DMS153 treated with DMSO at 0.1 percent for 48 hours (cell line): ENCODE measurements around the gene KY.

ENCODE experiments used
- DNase-seq: peaks from one replicate; lab custom pipeline; 2025; ENCODE audit not compliant: unreplicated experiment; lab: John Stamatoyannopoulos, UW

KY gene

GRCh38 chr3:134622806-134623365 lies 27.9 kb downstream of the KY start:
- DNase-seq: no peak

GRCh38 chr3:134621854-134622253 lies 29.0 kb downstream of the KY start:
- no peak for DNase-seq

- DNase-seq: no peak
Observed at GRCh38 chr3:134620476-134621115, 30.2 kb downstream of the KY start.

GRCh38 chr3:134619884-134620445 lies 30.9 kb downstream of the KY start:
- no peak for DNase-seq

DNA sequence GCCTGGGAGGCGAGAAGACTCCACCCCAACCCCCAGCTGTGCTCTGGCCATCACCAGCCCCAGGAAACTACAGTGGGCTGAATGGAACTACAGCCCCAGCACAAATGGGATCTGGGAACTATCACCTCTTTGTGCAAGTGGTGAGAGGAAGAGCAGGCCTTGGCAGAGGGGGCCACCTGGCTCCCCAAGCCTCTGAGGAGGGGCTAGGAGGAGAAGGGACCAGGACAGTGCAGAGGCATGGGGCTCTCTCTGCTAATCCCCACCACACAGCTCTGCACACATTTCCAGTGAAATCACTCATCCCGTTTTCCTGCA lies 31.6 kb downstream of the KY start:
- DNase-seq: no peak

- DNase-seq: no peak
Observed at GRCh38 chr3:134618478-134619300, 32.1 kb downstream of the KY start.

GRCh38 chr3:134617608-134618477 lies 33.0 kb downstream of the KY start:
- DNase-seq: no peak

GRCh38 chr3:134615743-134616142 lies 35.1 kb downstream of the KY start:
- DNase-seq: no peak

- DNase-seq: no peak
Observed at GRCh38 chr3:134614955-134615354, 35.9 kb downstream of the KY start.

DNA sequence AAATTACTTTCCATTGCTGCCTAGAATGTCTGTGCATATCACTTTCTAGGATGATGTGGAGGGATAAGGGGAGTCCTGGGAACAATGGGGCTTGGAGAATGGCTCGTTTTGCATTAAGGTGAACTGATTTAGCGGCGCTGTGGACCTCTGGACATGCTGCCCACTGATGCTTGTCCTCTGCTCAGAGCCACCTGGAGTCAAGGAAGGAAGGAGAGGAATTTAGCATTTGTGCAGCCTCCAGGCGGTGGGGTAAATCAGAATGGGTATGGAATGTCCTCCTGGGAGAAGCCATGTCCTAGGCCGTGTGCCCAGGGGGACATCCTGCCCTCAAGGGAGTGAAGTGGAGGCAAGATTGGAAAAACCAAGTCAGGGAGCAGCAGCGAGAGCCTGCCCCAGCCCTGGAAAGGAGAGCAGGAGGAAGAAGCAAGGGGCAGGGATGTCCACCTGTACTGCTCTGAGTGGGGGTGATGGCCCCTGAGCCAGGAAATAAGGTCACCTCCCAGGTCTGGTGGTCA lies 37.8 kb downstream of the KY start:
- no peak for DNase-seq

DNA sequence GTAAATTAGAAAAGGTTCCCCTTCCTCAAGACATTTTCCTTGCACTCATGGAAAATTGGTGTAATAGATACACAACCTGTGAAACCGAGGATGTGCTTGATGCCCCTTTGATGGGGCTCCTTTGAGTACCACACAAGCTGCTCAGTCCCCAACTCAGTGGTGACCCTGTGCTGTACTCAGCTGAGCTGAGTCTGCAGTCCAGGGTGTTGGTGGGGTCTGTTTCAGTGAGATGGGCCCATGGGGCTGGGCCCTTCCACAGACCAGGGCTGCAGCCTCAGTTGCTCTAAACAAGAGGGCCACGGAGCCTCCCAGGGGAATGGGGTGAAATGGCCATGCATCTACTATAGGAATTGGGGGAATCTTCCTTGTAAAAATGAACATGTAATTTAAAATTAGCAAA lies 39.3 kb downstream of the KY start:
- DNase-seq: no peak

- no peak for DNase-seq
Observed at GRCh38 chr3:134610432-134611385, 40.1 kb downstream of the KY start.

GRCh38 chr3:134609821-134610431 lies 40.9 kb downstream of the KY start:
- no peak for DNase-seq

DNA sequence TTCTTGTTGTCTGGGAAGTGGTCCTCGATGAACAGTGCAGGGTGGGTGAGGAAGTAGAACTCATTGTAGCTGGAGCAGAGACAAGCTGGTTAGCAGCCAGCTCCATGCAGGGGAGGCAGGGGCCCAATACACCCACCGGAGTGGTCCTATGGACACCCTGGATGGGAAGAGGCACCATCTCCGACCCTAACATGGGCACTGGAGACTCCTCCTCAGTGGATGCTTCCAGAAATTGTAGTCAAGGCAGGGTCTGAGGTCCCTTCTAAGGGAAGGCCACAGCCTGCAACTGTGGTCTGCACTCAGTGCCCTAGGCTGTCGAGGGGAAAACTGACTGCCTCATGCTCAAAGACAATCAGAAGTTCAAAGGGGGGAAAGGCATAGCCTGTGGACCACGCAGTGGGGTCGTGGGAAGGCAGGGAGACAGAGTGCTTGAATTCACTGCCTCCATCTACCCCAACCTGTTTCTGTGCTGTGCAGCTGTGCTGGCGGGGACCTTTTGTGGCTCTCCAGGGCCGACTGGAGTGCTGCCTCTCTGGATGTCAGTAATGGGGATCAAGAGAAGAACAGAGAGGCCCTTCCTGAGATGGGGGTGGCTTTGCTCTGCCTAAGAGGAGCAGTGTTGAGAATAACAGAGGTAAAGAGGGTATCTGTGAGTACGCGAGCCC lies 41.9 kb downstream of the KY start:
- DNase-seq: no peak

DNA sequence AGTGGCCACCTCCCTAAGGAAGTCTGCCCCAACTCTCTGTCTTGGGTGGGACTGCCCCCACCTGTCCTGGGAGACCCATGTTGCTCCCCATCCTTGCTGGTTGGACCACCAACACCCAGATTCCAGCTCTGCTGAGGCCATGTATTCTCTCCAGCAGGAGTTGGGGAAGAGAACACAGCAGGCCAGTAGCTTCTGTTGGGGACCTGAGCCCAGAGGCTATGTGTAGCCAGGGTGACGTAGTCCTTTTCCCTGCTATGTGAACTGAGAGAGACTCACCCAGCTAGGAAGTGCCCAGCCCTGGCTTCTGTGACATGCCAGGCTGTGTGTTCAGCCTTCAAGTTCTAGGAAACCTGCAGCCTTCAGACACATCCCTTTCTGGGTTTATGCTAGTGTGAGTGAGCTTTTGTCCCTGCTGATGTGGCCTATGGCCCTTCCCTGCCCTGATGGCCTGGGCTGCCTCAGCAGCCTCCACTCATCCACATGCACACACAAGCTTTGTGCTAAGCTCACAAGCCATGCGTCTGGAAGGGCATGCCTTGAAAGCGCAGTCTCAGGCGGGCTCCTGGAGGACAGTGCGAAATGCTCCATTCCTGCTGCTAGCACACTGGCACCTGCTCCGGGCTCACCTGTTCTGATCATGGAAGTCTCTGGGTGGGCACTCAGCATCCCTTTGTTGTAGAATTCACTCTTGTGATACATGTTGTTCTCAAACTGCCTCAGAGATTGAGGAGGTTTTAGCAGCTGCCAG lies 42.6 kb downstream of the KY start:
- no peak for DNase-seq

DNA sequence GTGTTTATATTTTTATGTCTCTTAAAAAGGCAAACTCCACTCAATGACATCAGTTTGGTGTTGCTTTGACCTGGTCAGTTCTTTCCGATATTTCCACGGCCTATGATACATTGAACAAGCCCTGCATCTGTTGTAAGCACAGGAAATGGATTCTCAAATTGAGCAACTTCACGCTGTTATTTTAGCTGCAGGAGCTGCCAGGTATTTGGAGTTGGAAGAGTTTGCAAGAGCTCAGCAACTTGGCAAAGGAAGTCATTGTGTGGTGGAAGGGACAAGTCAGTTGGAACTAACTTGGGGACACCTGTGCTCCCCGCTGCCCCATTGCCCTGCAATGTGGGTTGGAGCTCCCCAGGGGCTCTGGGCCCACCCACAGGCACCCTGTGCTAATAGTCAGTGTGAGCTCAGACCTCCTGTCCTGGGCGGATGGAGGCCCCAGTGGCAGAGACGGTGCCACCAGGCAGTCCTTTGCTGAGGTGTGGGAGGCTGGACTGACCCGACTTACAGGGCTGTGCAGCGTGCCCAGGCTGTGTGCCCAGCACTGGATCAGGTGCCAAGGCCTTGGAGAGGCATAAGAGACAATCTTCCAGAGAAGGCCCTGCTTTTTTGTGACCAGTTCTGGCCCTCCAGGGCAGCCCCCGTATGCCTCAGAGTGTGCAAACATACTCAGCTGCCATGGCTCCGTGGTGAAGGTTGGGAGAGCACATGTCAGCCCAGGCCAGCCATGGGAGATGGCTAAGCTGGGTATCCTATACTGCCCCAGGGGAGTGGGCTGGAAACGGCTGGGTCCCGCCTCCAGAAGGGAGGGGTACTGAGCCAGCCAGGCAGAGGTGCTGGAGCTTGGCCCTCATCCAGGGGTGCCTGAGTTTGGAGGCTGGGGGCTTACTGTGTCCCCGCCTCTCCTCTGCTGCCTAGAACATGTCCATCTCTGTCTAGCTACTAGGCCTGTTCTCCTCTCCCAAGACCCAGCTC lies 43.5 kb downstream of the KY start:
- no peak for DNase-seq
